Esophagus muscularis mucosa (tissue), 4 donors: Measurements from ENCODE around the gene SMARCC2.

Source experiments
- EP300 ChIP-seq: sonication (generic); formaldehyde crosslinking; IDR thresholded peaks from one replicate; pipeline ENCODE4 v1.6.1; 2017; ENCODE audit warnings: antibody characterized with exemption
- POLR2A ChIP-seq: fragments of 450-650 bp; IDR thresholded peaks from one replicate; pipeline ENCODE4 v1.6.1; 2017; ENCODE audit warnings: antibody characterized with exemption, moderate library complexity, mild to moderate bottlenecking, low read depth
- POLR2AphosphoS5 ChIP-seq, 2 donors: sonication (generic); formaldehyde crosslinking; IDR thresholded peaks; one replicate each; pipeline ENCODE4 v1.6.1; 2017; ENCODE audit warnings: antibody characterized with exemption in 2 of 2
- TF ChIP-seq, protein P1 (sequence below), 3 experiments: fragments of 200-600 bp in 2 of 3; fragments of 450-650 bp in 1 of 3; sonication (generic) in 2 of 3; IDR thresholded peaks; one replicate each; pipeline ENCODE4 v1.5.1; 2017 to 2019; ENCODE audit warnings: antibody characterized with exemption in 3 of 3, mild to moderate bottlenecking in 2 of 3, moderate library complexity in 1 of 3

DNA sequence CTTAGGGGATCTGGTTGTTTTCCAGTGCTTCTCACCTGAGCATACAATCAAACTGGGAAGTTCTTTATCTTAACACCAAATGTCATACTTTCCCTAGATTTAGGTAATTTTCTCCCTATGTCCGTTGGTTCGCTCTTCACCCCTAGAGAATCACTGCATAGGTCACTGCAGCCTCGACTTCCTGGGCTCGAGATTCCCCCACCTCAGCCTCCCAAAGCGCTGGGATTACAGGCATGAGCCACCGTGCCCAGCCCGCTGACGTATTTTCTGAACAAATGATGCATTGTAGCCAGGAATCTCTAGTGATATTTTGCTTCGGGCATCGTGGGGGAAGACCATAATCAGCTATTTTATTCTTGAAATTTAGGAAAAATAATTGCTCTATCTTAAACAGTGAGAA is 74.0 kb downstream of the SMARCC2 start:
- TF ChIP-seq POLR2AphosphoS5 (IDR thresholded peaks at IDR 0.05) (no peak), EP300 (no peak), POLR2A (no peak)
- TF ChIP-seq, protein P1, sequence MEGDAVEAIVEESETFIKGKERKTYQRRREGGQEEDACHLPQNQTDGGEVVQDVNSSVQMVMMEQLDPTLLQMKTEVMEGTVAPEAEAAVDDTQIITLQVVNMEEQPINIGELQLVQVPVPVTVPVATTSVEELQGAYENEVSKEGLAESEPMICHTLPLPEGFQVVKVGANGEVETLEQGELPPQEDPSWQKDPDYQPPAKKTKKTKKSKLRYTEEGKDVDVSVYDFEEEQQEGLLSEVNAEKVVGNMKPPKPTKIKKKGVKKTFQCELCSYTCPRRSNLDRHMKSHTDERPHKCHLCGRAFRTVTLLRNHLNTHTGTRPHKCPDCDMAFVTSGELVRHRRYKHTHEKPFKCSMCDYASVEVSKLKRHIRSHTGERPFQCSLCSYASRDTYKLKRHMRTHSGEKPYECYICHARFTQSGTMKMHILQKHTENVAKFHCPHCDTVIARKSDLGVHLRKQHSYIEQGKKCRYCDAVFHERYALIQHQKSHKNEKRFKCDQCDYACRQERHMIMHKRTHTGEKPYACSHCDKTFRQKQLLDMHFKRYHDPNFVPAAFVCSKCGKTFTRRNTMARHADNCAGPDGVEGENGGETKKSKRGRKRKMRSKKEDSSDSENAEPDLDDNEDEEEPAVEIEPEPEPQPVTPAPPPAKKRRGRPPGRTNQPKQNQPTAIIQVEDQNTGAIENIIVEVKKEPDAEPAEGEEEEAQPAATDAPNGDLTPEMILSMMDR (IDR thresholded peaks at IDR 0.05) = no peak
